Dermis microvascular lymphatic vessel endothelial cell (primary cell): ENCODE results near the gene PRKG1. TPM values are rescaled to one million over a fixed set of nuclear protein-coding genes. Genes with fewer than 3 reads are reported as not detected.
A peak's percentile ranks its signal among the peaks of the same experiment; 100 is the strongest.
"Not testable (repeated sequence)": the region's sequence is repeated elsewhere in the genome, so short reads cannot be mapped to it uniquely, and the experiment has no call there.

Experiments
- DNase-seq, 2 donors: peaks; one replicate each; pipeline versions ENCODE4 v3.0.0 to v3.0.0-alpha.2; 2010; ENCODE audit warnings: low read depth in 2 of 2
- total RNA-seq: library from RNA; depleted of rRNA; stranded (reverse); fragments of >200 nt; gene quantifications from 2 replicates; pipeline ENCODE4 v1.2.1, GENCODE V29; 2014

The PRKG1 gene
- total RNA-seq, 1 donor from 2014 or later = 0.64 TPM

DNA sequence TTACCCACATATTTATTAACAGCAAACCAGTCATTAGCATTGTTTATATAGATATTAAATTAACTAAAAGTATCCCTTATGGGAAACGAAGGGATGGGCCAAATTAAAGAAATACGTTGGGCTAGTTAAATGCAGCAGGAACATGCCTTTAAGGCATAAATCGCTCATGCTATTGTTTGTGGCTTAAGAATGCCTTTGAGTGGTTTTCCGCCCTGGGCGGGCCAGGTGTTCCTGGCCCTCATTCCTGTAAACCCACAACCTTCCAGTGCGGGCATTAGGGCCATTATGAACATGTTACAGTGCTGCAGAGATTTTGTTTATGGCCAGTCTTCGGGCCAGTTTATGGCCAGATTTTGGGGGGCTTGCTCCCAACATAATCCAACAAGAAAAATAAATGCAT lies 1173.6 kb downstream of the PRKG1 start:
- DNase-seq = not testable (repeated sequence)

DNA sequence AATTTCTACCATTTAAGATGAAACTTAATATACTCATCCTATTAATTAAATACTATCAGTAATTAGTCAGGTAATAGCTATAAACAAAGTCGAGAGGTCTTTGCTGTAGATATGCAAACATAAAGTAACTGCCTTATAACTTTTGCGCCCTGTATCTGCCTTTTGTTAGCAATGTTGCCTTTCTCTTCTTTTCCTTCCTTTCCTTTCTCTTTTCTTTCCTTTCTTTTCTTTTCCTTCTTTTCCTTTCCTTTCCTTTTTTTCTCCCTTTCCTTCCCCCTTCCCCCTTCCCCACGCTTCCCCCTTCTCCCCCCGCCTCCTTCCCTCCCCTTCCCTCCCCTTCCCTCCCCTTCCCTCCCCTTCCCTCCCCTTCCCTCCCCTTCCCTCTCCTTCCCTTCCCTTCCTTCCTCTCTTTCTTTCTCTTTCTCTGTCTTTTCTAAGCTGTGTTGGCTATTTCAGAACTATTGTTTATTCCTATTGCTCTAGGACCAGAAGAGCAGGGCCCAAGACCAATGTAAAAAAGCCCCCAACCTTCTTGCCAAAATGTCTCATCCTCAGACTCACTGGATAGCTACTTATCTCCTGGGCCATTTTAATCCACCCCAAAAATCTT lies 1174.5 kb downstream of the PRKG1 start:
- no peak for DNase-seq

DNA sequence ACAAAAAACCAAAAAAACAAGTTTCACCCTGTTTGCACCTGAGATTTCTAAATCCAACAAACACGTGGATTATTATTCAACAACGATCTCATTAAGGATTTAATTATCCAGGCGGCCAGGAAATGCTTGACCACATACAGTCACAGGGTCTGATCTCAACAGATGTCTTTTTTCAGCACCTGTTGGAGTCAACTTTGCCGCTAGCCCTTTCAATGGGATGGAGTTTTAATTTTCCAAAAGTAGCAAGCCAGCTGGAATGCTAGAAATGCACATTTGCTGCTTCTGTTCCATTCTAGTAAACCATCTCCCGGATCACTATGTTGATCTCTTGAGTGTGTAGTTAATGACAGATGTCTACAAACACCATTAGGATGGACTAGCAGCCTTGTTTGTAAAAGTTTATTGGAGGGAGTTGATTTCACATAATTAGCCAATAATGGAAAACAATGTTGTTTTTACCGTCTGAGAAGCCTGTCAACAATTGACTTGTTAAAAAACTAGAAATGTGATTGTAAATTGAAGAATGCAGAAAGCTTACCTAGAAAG lies 1175.6 kb downstream of the PRKG1 start:
- DNase-seq = no peak

DNA sequence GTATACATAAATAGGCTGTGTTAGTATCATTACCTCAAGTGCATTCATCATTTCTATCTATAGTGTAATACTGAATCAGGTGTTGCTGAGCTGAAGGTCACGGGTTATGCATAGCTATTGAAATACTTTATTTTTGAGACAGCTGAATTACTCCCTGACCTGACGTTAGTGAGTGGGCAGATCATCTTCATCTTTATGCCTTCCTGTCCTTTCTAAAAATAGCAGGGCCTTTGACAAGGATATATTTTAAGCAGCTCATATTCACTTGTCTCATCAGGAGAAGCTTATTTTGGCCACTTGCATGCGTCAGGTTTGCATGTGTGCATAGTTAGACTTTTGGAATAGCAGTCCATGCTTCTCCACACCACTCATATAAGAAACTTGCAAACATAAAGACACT lies 1176.2 kb downstream of the PRKG1 start:
- no peak for DNase-seq

DNA sequence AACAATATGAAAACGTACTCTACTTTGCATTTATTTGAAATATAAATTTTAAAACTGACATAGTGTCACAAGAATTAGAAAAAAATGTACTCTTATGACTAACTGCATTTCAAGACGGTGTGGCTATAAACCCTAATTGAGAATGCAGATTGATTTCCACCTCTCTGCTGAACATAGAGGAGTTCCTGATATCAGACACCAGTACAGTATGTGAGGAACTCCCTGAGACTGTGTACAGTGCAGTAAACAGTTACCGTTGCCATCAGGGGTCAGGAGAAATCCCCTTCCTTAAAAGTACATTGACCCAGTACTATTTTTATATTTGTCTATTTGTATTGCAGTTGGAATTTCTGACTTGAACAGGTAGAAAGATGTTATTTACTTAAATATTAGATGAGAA lies 1178.0 kb downstream of the PRKG1 start:
- no peak for DNase-seq

DNA sequence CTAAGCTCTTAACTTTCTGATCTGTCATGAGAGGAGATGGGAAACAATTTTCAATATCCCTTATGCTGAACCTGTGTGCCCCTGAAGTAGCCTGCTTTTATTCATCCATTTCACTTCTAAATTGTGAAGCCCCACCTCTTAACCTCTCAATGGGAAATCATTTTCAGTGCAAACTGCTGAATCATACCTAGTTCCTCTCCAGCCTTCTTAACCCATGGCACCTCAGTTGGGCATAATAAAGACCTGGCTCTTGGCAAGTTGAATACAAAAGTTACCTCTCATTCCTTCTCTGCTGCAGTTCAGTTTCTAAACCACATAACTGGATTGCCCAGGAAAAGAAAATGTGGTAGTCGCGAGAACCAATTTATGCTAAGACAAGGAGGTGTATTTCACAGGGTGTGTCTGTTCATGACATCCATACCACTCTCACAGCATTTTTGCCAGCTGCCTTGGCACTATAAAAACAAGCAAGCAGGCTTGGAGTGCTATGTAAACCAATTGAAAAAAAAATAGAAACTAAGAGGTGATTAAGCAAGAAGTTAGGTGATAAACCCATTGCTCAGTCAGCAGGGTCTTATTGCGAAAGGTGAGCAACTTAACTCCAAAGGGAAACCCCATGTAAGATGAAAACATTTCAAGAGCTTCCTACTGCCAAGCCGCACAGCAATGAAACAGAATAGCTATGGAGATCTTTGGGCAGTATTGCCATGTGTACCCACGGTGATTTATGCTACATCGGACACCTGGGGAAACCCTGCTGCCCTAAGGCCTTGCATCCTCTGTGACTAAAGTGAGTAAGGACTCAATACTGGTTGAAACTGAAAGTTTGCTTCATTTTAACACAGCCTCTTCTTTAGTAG lies 1182.8 kb downstream of the PRKG1 start:
- no peak for DNase-seq

DNA sequence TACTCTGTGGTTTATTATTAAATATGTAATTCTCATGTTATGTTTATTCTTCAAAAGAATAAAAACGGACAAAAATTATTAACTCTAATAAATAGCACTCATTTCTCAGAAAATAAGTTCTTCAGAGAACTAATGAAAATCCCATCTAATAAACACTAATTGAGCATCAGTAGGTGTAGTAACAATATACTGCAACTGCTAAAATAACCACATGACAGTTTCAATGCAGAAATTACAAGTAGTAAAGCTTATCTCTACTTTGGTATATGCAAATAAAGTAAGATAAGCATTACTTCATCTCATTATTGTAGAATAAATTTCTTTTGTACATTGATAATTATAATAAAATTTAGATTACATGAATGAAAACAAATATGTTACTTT lies 1183.4 kb downstream of the PRKG1 start:
- no peak for DNase-seq

DNA sequence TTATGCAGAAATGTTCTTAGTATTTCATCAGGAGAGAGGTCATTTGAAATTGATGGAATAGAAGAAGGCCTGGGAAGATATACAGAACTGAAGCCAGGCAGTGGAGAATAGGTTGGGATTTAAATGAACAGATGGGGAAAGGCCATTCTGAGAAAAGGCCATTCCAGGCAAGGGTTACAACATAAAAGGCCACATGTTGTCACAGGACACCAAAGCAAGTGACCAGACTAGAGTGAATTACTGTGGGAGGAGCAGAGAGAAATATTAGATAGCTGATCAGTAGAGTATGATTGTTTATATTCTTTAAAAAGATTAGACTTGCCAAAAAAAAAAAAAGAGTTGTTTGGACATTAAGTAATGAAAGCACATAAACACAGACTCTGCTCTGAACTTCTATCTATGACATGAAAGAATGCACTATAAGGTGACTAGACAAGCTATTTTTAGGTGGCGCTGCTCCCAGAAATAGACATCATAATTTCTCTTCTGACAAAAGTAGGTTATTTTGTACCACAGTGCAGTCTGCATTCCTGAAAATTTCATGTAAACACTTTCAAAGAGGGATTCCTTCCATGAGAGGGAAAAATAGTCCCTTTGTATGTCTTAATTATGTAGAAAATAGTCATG lies 1184.6 kb downstream of the PRKG1 start:
- no peak for DNase-seq

DNA sequence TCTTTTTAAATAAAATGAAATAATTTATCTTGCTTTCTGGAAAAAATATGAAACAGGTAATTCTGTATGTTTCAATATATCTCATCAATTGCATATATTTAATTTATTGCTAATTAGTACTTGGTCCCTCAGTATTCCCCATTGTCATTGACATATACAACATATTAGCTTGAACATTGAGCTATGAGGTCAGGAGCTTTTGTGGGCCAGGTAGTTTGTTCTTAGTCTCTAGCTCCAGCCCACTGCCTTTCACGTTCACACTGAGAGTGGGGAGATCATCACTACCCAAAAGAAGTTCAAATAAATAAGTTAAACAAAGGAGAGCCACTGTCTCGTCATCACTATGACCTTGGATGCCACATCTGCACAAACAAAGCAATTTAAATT lies 1185.1 kb downstream of the PRKG1 start:
- DNase-seq = no peak

DNA sequence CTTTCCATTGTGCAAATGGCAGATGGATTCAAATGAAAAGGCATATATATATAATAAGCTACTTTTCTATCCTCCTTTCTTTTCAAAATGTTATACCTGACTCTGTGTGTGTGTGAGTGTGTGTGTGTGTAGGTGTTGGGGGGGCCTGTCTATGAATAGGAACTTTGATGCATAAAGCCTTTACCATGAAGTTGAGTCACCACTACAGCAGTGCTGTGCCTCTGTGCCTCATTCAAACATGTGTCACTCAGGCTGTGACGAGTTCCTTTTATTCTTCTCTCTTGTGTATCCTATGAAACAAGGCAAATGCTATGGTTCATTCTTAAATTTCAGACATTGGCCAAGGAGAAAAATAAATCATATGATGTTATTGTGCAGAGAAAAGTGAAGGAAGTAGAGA lies 1187.1 kb downstream of the PRKG1 start:
- DNase-seq = no peak

DNA sequence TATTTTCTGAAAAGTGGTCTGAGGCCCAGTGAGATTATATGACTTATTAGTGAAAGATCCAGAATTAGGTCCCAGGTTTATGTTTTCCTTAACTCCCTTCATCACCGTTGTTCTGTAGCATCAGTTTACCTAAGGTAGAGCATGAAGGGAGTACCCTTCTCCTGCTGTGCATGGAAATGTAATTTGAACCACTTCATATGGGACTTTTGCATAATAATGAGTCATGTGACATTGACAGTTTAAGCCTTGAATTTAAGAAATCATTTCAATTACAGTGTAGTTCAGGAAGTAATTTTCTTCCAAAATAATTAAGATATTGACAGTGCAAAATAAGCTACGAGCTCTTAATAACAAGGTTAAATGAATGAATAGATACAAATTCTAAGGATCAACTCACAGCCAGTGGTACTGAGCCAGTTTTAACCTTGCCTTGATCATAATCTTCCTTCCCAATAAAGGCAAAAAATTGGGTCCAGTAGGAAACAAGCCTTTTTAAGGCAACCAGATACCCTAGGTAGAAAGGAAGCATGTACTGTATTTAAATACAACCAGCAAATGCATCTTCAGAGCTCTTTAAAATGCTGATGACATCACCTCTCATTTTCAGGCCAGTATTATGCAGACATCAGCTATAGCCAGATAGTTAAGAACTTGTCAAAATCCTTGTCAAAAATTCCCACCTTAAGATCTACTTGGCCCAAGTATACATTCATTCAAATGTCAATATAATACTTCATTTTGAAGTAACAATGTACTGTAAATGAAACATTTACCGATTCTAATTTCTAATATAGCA lies 1191.0 kb downstream of the PRKG1 start:
- DNase-seq = no peak

DNA sequence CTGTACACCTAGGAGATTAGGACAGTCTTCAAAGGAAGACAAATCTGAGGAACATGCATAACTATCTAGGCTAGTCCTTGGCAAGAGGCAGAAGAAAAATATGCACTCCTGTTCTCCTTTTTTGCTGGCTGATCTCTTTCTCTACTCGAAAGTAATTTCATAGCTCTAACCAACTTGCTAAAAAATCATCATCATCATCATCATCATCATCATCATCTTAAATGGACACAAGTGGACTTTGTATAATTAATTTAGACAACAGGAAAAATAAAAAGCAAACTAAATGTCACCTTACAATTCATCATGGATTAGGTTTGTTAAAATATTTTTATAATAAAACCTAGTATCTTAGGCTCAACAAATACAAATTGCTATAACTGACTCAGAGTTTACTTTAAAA lies 1192.6 kb downstream of the PRKG1 start:
- DNase-seq = no peak

DNA sequence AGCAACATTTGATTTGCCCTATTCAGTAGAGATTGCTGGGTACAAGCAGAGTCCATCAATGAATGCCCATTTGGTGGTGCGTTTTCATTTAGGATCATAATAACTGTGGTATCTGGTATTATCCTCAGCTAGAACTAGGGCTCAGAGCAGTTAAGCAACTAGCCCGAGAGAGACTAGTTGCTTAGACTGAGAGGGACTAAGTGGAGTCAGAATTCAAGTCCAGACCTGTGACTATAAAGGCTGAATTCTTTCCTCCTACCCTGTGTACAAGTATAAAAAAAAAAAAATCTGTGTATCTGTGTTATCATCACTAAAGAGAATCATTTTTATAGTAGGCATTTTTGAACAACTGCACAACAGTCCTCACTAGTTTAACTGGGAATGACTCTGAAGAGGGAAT lies 1194.5 kb downstream of the PRKG1 start:
- DNase-seq = no peak

DNA sequence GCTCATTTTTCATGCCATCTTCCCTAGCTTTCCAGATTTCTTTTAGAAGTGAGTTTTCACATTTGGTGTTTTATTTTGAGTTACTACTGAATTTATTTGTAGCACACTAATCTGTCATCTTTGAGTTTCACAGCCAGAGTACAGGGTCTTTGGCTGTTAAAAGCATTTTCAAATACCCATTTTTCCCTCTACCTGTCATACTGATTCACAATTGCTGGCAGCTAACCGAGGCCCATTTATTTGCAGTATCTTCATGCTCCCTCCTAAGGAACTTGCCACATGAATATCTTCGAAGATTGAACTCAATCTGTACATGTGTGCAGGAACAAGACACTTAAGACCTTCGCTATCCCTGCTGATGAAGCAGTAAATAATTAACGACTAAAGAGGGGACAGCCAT lies 1194.9 kb downstream of the PRKG1 start:
- DNase-seq = no peak

DNA sequence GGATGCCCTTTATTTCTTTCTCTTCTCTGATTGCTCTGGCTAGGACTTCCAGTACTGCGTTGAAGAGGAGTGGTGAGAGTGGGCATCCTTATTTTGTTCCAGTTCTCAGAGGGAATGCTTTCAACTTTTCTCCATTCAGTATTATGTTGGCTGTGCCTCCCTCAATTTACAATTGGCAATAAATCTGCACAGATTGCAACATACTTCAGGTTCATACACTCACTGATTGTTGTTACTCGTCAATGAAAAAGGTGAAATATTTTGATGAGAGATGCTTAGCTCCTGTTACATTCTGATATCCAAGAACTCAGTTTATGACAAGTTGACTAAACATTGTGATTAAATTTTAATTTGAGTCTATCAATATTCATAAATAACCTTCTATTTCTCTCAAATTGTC lies 1201.9 kb downstream of the PRKG1 start:
- DNase-seq = no peak

DNA sequence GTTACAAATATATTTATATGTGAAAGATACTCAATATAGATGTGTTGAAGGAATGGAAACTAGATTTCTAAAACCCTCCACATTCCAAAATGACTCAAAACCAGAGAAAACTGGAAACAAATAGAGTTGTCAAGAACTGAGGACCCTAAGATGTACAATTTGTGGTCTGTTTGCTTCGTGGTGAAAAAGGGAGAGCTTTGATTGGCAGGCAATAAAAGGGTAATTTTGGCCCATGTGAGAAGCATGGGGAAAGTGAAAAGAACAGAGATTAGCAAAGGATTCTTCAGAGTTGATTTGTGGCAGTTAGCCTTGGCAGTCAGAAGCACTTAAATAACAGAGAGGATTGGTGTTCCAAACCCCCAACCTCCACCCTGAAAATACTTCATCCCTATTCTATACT lies 1202.7 kb downstream of the PRKG1 start:
- no peak for DNase-seq

DNA sequence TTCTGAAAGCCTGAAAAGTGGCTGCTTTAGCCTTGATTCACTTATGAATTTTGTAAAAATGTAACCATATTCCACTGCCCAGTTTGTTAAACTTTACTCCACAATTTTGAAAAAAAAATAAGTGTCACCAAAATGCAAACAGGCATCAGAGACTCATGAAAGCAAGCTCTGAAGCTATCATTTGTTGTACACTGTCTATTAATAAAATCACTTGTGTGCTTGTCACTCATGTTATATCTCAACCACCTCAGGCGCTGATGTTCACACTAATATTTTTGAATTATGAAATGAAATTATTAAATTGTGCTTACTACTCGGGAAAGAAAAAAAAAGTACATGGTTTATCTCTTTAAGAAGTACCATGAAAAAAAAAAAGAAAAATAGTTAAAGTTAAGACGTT lies 1205.3 kb downstream of the PRKG1 start:
- no peak for DNase-seq

DNA sequence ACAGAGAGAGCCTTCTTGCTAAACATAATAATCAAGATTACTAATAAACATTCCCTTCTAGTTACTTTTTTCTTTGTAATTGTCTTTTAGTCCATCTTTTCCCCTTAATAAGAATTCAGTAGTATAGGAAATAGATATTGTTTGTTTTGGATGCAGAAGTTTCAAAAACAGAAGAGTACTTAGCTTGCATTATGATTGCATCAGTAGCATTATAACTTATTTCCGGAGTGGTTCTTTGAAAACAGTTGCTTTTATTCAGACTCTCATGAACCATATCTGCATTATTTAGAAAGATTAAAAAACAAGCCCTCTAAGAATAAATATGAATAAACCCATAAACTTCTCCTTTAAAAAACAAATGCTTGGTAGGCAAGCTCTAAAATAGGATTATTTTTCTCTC lies 1205.8 kb downstream of the PRKG1 start:
- peak in 1 of 2 donors; percentile 47 for DNase-seq

DNA sequence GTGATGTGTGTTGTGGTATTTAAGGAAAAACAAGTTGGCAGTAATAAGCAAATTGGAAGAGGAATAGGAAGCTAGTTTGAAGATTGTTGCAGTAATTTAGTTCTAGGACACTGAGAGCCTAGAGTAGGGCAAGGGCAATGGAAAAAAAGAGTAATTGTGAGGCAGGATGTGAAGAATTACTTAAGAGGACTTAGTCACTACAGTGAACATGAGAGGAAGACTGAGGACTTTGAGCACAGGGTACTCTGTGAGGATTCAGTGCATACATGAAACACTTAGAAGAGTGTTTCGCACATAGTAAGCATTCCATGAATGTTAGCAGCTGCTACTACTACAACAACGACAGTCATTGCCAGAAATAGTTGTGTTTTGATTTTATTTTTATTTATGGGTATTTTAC lies 1208.9 kb downstream of the PRKG1 start:
- DNase-seq = peak in 1 of 2 donors; percentile 12

DNA sequence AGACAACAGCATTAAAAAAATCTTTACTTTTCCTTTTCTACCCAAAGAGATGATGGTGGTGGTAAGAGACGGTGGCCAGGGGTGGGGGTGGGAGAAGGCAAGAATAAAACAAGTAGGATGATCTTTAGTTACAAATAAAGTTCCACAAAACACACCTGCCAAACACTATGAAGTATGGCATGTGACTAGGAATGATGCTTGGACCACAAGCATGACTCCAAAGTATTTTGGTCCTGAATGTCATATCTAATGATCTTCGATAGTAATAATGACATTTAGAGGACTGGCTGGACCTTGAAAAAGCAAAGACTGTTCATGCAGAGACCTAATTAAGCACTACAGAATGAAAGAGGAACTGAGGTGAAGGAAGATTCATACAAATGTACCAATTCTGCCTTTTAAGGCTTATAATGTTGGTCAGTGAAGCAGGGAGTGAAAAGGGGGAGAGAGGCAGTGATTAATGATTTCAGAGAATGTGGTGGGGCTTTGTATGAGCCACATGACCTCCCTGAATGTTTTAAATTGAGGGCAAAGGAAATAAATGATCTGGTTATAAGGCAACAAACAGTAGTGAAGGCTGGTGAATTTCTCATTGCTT lies 1210.2 kb downstream of the PRKG1 start:
- DNase-seq = no peak

DNA sequence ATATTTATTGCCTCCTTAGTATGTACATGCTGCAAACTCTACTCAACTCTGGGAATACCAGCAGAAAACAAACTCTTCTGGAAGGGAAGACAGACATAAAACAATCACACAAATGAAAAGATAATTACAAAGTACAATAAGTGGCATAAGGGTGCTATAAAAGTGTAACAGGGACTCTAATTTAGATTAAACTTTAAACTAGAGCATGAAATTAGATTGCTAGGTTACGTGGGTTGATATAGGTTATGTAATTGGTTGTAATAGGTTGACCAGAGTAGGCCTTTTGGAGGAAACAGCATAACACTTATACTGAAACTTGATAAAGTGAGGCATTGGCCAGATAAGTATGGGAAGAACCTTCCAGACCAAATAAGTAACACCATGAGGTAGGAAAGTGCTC lies 1213.6 kb downstream of the PRKG1 start:
- no peak for DNase-seq
